IPS-15b (cell line): ENCODE results near the gene FHDC1.

Source experiments
- H3K27me3 ChIP-seq: one replicate; pipeline ENCODE4 v1.6.1; 2013; ENCODE audit warnings: low read length; ENCODE audit not compliant: control insufficient read depth, insufficient read depth
- H3K36me3 ChIP-seq: one replicate; pipeline ENCODE4 v1.6.1; 2013; ENCODE audit warnings: low read length; ENCODE audit not compliant: control insufficient read depth, insufficient read depth
- H3K4me1 ChIP-seq: one replicate; pipeline ENCODE4 v1.6.1; 2013; ENCODE audit warnings: mild to moderate bottlenecking, low read length; ENCODE audit not compliant: control insufficient read depth, insufficient read depth
- H3K4me3 ChIP-seq: one replicate; pipeline ENCODE4 v1.5.1; 2013; ENCODE audit warnings: low read depth, low read length
- H3K9ac ChIP-seq: one replicate; pipeline ENCODE4 v1.6.1; 2013; ENCODE audit warnings: low read depth, mild to moderate bottlenecking, low read length
- H3K9me3 ChIP-seq: one replicate; pipeline ENCODE4 v1.6.1; 2013; ENCODE audit warnings: mild to moderate bottlenecking, low read length; ENCODE audit not compliant: control insufficient read depth, insufficient read depth

The FHDC1 gene

DNA sequence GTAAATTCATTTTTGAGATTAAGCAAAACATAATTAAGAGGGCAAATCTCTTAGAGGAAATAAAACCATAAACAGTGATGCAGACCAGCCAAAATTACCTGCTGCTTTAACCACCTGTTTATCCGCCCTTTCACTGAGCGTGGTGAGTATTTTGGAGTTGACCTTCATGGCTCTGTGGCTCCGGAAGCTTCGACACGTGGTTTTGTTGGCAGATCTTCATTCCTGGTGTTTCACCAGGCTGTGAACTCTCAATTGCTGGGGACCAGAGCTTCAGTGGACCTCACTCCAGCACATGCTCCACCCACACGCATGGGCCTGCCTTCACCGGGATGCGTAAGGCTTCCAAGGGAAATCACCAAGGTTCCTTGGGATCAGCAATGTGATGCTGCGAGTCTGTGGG, 83.8 kb downstream of the FHDC1 start:
- Histone ChIP-seq H3K36me3 (no peaks in the 10 kb centered on the region), H3K9ac (no peak overlapping the region), H3K27me3 (no peaks in the 10 kb centered on the region), H3K9me3 (no peaks in the 10 kb centered on the region), H3K4me3 (no peak overlapping the region), H3K4me1 (no peaks in the 10 kb centered on the region)

DNA sequence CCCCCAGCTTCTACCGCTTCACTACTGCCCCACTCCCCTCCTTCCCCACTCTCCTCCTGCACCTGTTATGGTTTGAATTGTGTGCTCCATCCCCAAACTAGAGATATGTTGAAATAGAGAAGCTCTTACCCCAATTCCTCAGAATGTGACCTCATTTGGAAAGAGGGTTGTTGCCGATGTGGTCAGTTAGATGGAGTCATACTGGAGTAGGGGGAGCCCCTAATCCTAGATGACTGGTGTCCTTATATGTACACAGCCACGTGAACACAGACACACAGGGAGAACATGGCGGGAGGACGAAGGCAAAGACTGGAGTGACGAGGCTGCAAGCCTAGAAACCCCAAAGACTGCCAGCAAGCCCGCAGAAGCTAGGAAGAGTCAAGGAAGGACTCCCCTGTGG, 84.3 kb downstream of the FHDC1 start:
- Histone ChIP-seq H3K9ac (no peak overlapping the region), H3K4me1 (no peaks in the 10 kb centered on the region), H3K9me3 (no peaks in the 10 kb centered on the region), H3K27me3 (no peaks in the 10 kb centered on the region), H3K4me3 (no peak overlapping the region), H3K36me3 (no peaks in the 10 kb centered on the region)

DNA sequence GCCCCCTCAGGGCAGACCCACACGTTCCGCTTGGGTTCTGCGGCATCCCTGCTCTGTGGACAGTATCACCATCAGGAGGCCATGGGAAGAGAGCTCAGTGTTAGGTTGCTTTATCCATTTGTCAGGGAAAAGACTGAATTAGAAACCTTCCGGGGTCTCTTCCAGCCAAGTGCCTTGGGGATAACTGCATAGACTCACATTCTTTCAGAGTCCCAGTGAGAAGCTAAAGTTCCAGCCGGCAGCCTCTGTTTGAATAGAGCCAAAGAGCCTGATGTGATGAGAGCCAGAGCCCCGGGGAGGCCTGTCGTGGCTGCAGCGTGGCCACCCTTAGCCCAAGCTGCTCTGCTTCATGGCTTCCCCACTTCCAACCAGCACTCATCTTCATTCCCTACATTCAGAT, 85.2 kb downstream of the FHDC1 start:
- Histone ChIP-seq H3K36me3 (no peaks in the 10 kb centered on the region), H3K9me3 (no peaks in the 10 kb centered on the region), H3K9ac (no peak overlapping the region), H3K27me3 (no peaks in the 10 kb centered on the region), H3K4me1 (no peaks in the 10 kb centered on the region), H3K4me3 (no peak overlapping the region)

DNA sequence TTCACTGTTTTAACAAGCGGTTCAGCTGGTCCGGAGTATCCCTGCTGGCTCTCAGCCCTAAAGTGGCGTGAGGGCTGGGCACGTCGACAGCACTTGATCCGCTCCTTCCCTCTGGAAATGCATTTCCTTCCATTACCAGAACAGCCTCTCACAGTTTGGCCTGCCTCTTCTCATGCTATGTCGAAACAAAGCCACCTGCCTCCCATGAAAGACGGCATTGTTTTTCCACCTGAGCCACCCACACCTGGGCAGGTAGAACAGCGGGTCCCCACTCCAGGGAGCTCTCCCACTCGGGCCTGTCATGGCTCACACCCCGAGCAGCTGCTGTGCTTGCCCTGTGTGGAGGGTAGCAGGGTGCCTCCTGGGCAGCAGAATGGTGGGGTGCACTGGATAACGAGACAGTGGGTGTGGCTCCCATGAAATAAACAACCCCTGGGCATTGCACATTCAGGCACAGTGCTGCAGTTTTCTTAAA, 86.2 kb downstream of the FHDC1 start:
- Histone ChIP-seq H3K4me1 (no peaks in the 10 kb centered on the region), H3K9ac (no peak overlapping the region)

DNA sequence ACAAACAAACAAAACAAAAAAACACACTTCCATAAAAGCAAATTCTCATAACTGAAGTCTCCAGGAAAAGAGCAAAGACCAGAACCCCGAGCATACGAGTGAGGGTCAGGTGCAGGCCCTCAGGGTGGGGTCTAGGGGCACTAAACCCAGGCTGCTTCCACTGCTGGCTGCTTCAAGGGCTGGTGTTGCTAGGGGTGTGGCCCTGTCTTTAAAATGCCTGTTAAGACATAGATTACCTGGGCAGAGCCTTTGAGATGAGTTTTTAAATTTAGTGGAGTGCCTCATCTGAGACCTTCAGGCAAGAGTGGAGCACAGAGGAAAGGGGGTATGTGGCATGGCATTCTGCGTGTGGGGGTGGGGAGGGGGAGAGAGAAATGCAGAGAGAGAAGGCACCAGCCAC, 87.0 kb downstream of the FHDC1 start:
- Histone ChIP-seq H3K4me1 (no peaks in the 10 kb centered on the region), H3K9ac (no peak overlapping the region), H3K9me3 (no peaks in the 10 kb centered on the region)

More for the DNA sequence above, 86.2 kb downstream of the FHDC1 start:
- Histone ChIP-seq H3K9me3 (no peaks in the 10 kb centered on the region), H3K27me3 (no peaks in the 10 kb centered on the region), H3K36me3 (no peaks in the 10 kb centered on the region), H3K4me3 (no peak overlapping the region)

DNA sequence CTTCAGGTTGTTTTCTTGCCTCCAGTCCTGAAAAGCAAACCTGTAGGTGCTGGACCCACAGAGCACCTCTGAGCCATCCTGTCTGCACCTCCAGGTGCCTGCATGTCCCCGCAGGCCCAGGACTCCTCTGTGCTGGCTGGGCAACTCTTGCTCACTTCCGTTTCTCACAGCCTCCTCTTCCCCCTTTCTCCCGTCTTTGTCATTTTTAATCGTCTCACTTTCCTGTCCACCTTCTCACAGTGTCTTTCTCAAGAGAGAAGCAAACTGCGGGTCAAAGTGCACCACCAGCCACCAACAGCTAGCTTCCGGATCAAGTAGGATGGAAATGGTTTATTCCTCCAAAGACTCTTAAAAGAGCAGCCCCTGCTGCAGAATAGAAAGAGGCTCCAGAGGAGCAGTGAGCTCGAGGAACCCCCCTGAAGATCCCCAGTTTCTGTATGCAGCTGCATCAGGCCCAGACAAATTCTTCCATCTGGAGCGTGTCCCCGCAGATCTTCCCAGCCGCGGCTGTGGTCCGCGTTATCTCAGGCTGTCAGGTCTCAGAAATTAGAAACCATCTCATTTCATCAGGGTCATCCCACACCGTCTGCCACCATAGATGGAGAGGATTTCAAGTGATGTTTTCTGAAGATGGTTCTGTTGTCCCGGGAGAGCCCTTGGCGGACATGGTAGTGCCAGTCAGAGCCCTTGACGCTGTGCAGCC, 87.7 kb downstream of the FHDC1 start:
- no peaks in the 10 kb centered on the region for H3K27me3 ChIP-seq
- H3K4me1 ChIP-seq = no peaks in the 10 kb centered on the region
- H3K9me3 ChIP-seq = peaks cover under 1% of the 10 kb centered on the region
- no peak overlapping the region for H3K9ac ChIP-seq
- H3K36me3 ChIP-seq = no peaks in the 10 kb centered on the region
- H3K4me3 ChIP-seq = no peak overlapping the region

More for the DNA sequence above, 87.0 kb downstream of the FHDC1 start:
- Histone ChIP-seq H3K36me3 (no peaks in the 10 kb centered on the region), H3K4me3 (no peak overlapping the region), H3K27me3 (no peaks in the 10 kb centered on the region)

DNA sequence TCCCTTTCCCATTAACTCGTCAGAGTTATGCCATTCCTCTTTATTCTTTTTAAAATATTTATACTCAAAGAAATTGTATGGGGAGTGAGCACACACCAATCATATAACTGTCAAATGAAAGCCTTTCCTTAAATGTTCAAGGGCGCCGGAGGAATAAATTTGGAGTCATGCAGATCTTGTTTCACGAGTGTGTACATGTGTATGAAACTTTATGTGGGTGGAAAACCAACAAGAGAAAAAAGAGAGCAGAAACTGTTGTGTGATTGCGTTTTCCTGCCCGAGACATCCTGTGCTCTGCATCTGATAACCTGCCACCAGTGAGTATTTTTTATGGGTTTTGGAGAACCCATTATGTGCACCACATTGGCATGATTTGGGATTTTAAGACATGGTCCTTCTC, 88.3 kb downstream of the FHDC1 start:
- Histone ChIP-seq H3K36me3 (no peaks in the 10 kb centered on the region), H3K27me3 (no peaks in the 10 kb centered on the region), H3K9ac (no peak overlapping the region), H3K4me3 (no peak overlapping the region), H3K9me3 (peaks cover 7% of the 10 kb centered on the region), H3K4me1 (no peaks in the 10 kb centered on the region)

DNA sequence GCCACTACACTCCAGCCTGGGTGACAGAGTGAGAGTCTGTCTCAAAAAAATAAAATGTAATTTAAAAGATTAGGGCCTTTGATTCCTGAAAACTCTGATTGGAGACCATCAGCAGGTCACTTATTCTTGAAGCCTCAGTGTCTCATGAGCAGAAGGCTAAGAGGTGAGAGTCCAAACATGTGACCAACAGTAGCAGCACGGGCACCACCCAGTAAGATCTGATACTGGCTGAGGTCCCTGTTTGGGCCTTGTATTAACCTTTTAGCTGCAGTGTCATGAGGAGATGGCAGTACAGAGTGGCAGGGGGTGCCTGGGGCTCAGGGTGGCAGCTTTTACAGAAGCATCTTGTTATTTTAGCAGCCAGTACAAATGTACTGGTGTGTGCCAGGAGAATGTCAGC, 89.3 kb downstream of the FHDC1 start:
- H3K9ac ChIP-seq = no peak overlapping the region
- no peaks in the 10 kb centered on the region for H3K36me3 ChIP-seq
- no peak overlapping the region for H3K4me3 ChIP-seq
- H3K4me1 ChIP-seq = no peaks in the 10 kb centered on the region
- H3K27me3 ChIP-seq = no peaks in the 10 kb centered on the region
- H3K9me3 ChIP-seq = peaks cover 11% of the 10 kb centered on the region

DNA sequence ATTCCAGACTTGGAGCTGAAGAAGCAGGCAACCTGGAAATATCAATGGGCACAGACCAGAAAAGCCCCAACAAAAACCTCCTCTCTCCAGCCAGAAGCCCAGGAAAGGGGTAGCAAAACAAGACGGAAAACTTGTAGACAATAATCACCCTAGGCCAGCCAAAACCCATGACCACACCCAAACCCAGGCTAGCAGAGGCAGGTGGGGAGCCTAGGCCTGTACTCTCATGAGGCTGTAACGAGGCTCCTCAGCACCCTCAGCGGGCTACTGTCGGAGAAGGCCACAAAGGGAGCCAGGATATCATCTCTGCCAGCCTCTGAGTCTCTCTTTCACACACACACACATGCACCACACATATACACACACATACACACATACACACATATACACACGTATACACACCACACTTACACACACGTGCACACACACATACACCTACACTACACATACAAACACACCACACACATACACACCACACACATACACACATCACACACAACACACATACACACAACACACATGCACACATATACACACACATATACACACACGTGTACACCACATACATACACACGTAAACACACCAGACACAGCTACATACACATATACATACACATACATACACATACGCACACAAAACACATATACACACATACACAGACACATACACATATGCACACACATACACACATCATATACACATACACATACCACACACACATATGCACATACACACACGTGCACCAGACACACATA, 90.6 kb downstream of the FHDC1 start:
- Histone ChIP-seq H3K9me3 (peaks cover 11% of the 10 kb centered on the region), H3K9ac (no peak overlapping the region), H3K36me3 (no peaks in the 10 kb centered on the region), H3K4me3 (no peak overlapping the region), H3K27me3 (no peaks in the 10 kb centered on the region), H3K4me1 (no peaks in the 10 kb centered on the region)

DNA sequence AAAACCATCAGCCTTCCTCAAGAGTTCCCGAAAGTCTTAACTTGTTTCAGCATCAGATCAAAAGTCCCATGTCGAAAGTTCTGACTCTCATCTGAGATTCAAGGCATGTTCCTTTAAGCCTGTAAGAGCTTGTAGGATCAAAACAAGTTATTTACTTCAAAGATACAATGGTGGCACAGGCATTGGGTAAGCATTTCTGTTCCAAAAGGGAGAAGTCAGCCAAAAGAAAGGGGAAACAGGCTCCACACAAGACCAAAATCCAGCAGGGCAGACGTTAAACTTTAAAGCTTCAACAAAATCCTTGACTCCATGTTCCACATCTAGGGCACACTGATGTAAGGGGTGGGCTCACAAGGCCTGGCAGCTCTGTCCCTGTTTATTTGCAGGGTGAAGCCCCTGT, 91.7 kb downstream of the FHDC1 start:
- Histone ChIP-seq H3K4me1 (no peaks in the 10 kb centered on the region), H3K9me3 (peaks cover 11% of the 10 kb centered on the region), H3K9ac (no peak overlapping the region), H3K27me3 (no peaks in the 10 kb centered on the region), H3K36me3 (no peaks in the 10 kb centered on the region), H3K4me3 (no peak overlapping the region)

DNA sequence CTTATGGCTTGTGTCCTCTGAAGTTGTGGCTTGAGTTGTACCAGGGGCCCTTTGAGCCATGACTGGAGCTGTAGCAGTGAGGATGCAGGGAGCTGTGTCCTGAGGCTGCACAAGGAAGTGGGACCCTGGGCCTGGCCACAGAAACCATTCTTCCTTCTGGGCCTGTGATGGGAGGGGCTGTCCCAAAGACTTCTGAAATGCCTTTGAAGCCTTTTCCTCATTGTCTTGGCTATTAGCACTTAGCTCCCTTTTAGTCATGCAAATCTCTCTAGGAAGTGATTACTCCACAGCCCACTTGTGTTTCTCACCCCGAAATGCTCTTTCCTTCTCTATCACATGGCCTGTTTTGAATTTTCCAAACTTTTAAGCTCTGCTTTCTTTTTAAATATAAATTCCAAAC, 92.4 kb downstream of the FHDC1 start:
- H3K36me3 ChIP-seq = no peaks in the 10 kb centered on the region
- H3K4me3 ChIP-seq = no peak overlapping the region
- H3K27me3 ChIP-seq = no peaks in the 10 kb centered on the region
- no peak overlapping the region for H3K9ac ChIP-seq
- H3K4me1 ChIP-seq = no peaks in the 10 kb centered on the region
- H3K9me3 ChIP-seq = peaks cover 11% of the 10 kb centered on the region
